ENCODE results near the gene BCL2L12.

- no peak for TF ChIP-seq POLR2A (IDR thresholded peaks at IDR 0.05)
- TF ChIP-seq CTCF (IDR thresholded peaks at IDR 0.05) = no peak
- no peak for TF ChIP-seq EP300 (IDR thresholded peaks at IDR 0.05)
Observed at GRCh38 chr19:49635530-49636232, 30.1 kb upstream of the BCL2L12 start.
